Adrenal gland (tissue), 12 donors: ENCODE results near the gene MYADML2. TPM values are rescaled to one million over a fixed set of nuclear protein-coding genes. Genes with fewer than 3 reads are reported as not detected.

Source experiments
- DNase-seq, 7 donors: peaks; one replicate each; pipeline ENCODE4 v3.0.0-alpha.2; 2019 to 2020
- H3K27ac ChIP-seq, 5 donors: fragments of 200-600 bp; sonication (generic) in 4 of 5; 1 replicate in 3 of 5; 2 replicates in 2 of 5; pipeline versions ENCODE4 v1.5.1 to v1.8.0; 2016 to 2020; ENCODE audit warnings: mild to moderate bottlenecking in 1 of 5
- H3K27me3 ChIP-seq: fragments of 200-600 bp; 2 replicates; pipeline ENCODE4 v1.8.0; 2021
- H3K36me3 ChIP-seq, 2 donors: fragments of 200-600 bp; replicated peaks in 1 of 2; 1 replicate in 1 of 2; 2 replicates in 1 of 2; pipeline versions ENCODE4 v1.5.1 to v1.8.0; 2018 to 2022
- H3K4me1 ChIP-seq, 2 donors: fragments of 200-600 bp; replicated peaks in 1 of 2; 1 replicate in 1 of 2; 2 replicates in 1 of 2; pipeline versions ENCODE4 v1.5.1 to v1.8.0; 2018 to 2021
- H3K4me3 ChIP-seq, 4 donors: fragments of 200-600 bp; sonication (generic) in 3 of 4; one replicate each; pipeline ENCODE4 v1.5.1; 2016 to 2018
- H3K9me3 ChIP-seq, 3 donors: fragments of 200-600 bp; sonication (generic) in 1 of 3; replicated peaks in 1 of 3; 1 replicate in 2 of 3; 2 replicates in 1 of 3; pipeline versions ENCODE4 v1.5.1 to v1.8.0; 2016 to 2021
- POLR2A ChIP-seq, 2 donors: fragments of 450-650 bp; IDR thresholded peaks; one replicate each; pipeline ENCODE4 v1.6.1; 2017; ENCODE audit warnings: antibody characterized with exemption in 2 of 2, mild to moderate bottlenecking in 2 of 2, moderate library complexity in 1 of 2
- WGBS, 4 donors: extraction: QIAGEN DNeasy Blood & Tissue Kit in 2 of 4; methylation state at CpG; one replicate each; pipeline versions ENCODE4 v1.1.5 to v1.1.7; 2013 to 2017; 5-methylcytosine and 5-hydroxymethylcytosine counted together
- intact Hi-C, 2 donors: fragments of 100-400 bp; cut with DNase I; formaldehyde crosslinking; loops; one replicate each; pipeline versions ENCODE4 v1.14.1 to v1.15.0; 2022 to 2023
- polyA plus RNA-seq, 3 donors: library from polyadenylated mRNA; stranded (reverse); fragments of 200-250 nt in 2 of 3; fragments of 350-450 nt in 1 of 3; fragmentation: Illumina TruSeq in 1 of 3; extraction: RNeasy Lipid Tissue Mini Kit (QIAGEN cat#74804) in 1 of 3; gene quantifications; one replicate each; pipeline ENCODE4 v1.2.3, GENCODE V29; 2013 to 2014
- total RNA-seq, 9 donors: library from RNA; depleted of rRNA in 4 of 9; stranded (reverse); fragments of >200 nt in 4 of 9; fragments of 120-200 nt in 1 of 9; fragmentation: NEBNext Ultra II Directional in 1 of 9; extraction: Animal tissue kit (Norgen Biotek cat#: 25700) in 1 of 9; gene quantifications; one replicate each; pipeline versions ENCODE4 v1.1.0 to v1.2.4, GENCODE V29; 2013 to 2023
- TF ChIP-seq, protein P1 (sequence below), 6 experiments: fragments of 450-650 bp in 4 of 6; fragments of 200-600 bp in 2 of 6; sonication (generic) in 1 of 6; IDR thresholded peaks; 1 replicate in 5 of 6; 2 replicates in 1 of 6; pipeline versions ENCODE4 v1.5.1 to v1.8.0; 2016 to 2021; ENCODE audit warnings: antibody characterized with exemption in 6 of 6, mild to moderate bottlenecking in 2 of 6, moderate library complexity in 1 of 6
- donor health status: healthy with polysubstance abuse.
- donor health status: Bipolar disorder and iron deficiency.
- donor health status: DM: yes; HTN: yes; CAD: no.
- donor health status: DM: no; HTN: no; CAD: no.
- donor health status: DM: no; HTN: no; CAD: no.
- donor health status: DM: yes; HTN: yes; CAD: no.

Gene MYADML2
- total and polyA plus RNA-seq, 12 donors = not detected

DNA sequence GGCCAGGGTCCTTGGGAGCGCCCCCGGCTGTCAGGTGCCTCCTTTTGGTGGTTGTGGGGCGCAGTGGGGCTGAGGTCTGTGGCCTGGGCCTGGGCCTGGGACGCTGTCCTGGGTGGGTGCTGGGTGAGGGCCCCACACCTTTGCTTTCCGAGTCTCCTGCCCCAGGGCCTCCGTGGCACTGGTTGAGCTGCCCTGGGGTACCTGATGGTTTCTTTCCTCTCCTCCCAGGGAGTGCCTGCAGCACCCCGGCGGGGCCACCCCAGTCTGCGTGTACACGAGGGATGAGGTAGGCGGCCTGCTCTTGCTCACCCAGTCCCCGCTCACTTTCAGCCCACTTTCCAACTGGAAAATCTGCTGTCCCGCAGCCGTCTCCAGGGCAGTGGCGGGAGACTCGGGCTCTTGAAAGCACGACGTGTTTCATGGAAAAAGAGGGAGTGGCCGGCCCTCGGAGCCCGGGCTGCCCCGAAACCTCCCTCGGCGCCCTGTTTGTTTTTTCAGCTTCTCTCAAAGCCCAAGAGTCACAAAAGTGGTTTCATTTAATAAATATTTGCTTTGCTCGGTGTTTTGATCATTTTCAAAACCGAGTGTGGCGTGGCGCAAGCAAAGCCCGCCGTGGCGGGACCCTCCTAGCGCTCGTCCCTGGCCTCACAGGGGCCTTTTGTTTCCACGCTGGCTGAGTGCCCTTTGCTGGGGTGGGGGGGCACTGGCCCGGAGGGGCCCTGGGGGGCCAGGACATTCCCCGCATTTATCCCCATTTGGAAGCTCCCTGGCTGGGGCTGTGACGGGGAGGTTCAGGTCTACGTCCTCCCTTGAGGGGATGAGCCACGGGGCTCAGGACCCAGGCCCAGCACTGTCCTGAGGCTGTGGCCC, 47.8 kb upstream of the MYADML2 start:
- intact Hi-C loops = no loop called here
- no peak overlapping the region for H3K4me3 ChIP-seq
- no peaks in the 10 kb centered on the region for H3K36me3 ChIP-seq
- no peaks in the 10 kb centered on the region for H3K27me3 ChIP-seq
- WGBS, 4 donors = 80 to 89% (median 86%) methylated on average over 32 to 39 of the region's 39 CpGs
- H3K27ac ChIP-seq = no peak overlapping the region
- H3K9me3 ChIP-seq = no peaks in the 10 kb centered on the region
- TF ChIP-seq POLR2A (IDR thresholded peaks at IDR 0.05) = no peak
- DNase-seq = no peak
- H3K4me1 ChIP-seq = peaks cover 8 to 19% of the 10 kb centered on the region in 2 donors

GRCh38 chr17:81993729-81994592, 46.9 kb upstream of the MYADML2 start:
- no peak for DNase-seq
- TF ChIP-seq POLR2A (IDR thresholded peaks at IDR 0.05) = no peak
- TF ChIP-seq, protein P1, sequence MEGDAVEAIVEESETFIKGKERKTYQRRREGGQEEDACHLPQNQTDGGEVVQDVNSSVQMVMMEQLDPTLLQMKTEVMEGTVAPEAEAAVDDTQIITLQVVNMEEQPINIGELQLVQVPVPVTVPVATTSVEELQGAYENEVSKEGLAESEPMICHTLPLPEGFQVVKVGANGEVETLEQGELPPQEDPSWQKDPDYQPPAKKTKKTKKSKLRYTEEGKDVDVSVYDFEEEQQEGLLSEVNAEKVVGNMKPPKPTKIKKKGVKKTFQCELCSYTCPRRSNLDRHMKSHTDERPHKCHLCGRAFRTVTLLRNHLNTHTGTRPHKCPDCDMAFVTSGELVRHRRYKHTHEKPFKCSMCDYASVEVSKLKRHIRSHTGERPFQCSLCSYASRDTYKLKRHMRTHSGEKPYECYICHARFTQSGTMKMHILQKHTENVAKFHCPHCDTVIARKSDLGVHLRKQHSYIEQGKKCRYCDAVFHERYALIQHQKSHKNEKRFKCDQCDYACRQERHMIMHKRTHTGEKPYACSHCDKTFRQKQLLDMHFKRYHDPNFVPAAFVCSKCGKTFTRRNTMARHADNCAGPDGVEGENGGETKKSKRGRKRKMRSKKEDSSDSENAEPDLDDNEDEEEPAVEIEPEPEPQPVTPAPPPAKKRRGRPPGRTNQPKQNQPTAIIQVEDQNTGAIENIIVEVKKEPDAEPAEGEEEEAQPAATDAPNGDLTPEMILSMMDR (IDR thresholded peaks at IDR 0.05) = no peak
- Histone ChIP-seq H3K27ac (no peak overlapping the region), H3K36me3 (no peaks in the 10 kb centered on the region), H3K4me3 (no peak overlapping the region), H3K9me3 (no peaks in the 10 kb centered on the region), H3K27me3 (no peaks in the 10 kb centered on the region), H3K4me1 (peaks cover 8 to 19% of the 10 kb centered on the region in 2 donors)
- 94 to 100% (median 95%) methylated on average over 9 to 37 of the region's 37 CpGs for WGBS, 4 donors
- intact Hi-C loops = no loop called here

DNA sequence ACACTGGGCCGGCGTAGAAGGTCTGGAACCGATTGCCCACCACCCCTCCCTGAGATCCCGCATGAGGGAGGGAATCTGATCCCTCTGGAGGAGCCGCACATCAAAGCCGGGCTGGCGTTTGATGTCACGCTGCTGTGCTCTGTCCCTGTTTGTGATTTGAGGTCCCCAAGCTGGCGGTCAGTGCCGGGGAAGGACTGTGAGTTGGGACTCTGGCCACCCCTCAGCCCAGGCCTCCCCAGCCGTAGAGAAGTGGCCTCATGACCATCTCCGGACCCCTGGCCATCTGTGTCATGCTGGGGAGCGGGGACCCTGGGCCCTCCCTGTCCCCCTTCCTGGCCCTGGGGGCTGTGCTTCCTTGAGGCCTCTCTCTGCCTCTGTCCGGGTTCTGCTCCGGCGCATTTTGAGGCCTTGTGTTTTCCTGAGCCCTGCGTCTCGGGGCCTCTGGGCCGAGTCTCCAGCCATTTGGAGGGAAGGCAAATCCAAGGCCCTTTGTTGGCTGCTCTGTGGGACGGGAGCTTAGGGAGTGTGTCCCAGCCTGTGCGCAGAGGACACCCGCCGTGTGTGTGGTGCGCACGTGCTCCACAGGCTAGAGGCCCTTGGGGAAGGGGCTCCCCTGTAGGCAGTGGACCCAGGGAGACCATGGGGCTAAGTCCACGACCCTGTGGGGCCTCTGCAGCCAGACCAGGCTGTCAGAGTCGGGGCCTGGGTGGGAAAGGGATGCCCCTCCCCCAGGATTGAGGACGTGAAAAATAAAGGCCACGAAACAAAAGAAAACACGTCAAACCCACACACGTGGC, 45.5 kb upstream of the MYADML2 start:
- Histone ChIP-seq H3K36me3 (no peaks in the 10 kb centered on the region), H3K4me1 (peaks cover 8 to 19% of the 10 kb centered on the region in 2 donors), H3K9me3 (no peaks in the 10 kb centered on the region), H3K27me3 (no peaks in the 10 kb centered on the region), H3K4me3 (no peak overlapping the region), H3K27ac (peak overlapping the region in 4 of 5 donors; percentile 5 to 83 (median 61))
- TF ChIP-seq POLR2A (IDR thresholded peaks at IDR 0.05) = no peak
- TF ChIP-seq, protein P1 (IDR thresholded peaks at IDR 0.05) = no peak
- intact Hi-C loops = no loop called here
- DNase-seq = no peak
- 75 to 89% (median 81%) methylated on average over 6 to 31 of the region's 31 CpGs for WGBS, 4 donors

- H3K27me3 ChIP-seq = no peaks in the 10 kb centered on the region
- H3K4me3 ChIP-seq = no peak overlapping the region
- intact Hi-C loops = no loop called here
- H3K9me3 ChIP-seq = no peaks in the 10 kb centered on the region
- H3K36me3 ChIP-seq = no peaks in the 10 kb centered on the region
- TF ChIP-seq POLR2A (IDR thresholded peaks at IDR 0.05) = peak in 1 of 2 donors; percentile 52
- TF ChIP-seq, protein P1 (IDR thresholded peaks at IDR 0.05) = no peak
- peak overlapping the region in 4 of 5 donors; percentile 5 to 83 (median 61) for H3K27ac ChIP-seq
- peak; percentile 67 to 93 (median 91) for DNase-seq
- WGBS, 4 donors = 33 to 43% (median 34%) methylated on average over 21 to 31 of the region's 31 CpGs
- peaks cover 8 to 19% of the 10 kb centered on the region in 2 donors for H3K4me1 ChIP-seq
Measured at GRCh38 chr17:81991684-81992305, 44.8 kb upstream of the MYADML2 start.
